ENCODE results near the gene KRTAP12-1.

- TF ChIP-seq ZNF121 (CRISPR knock-in tag; IDR thresholded peaks at IDR 0.05) = no peak
- no peak for TF ChIP-seq ZBTB21 (CRISPR knock-in tag; IDR thresholded peaks at IDR 0.05; ENCODE audit: borderline replicate concordance)
- no peak for TF ChIP-seq USF2 (CRISPR knock-in tag; IDR thresholded peaks at IDR 0.05)
- TF ChIP-seq ETV6 (CRISPR knock-in tag; IDR thresholded peaks at IDR 0.05) = no peak
- TF ChIP-seq RORB (CRISPR knock-in tag; IDR thresholded peaks at IDR 0.05) = no peak
- TF ChIP-seq SMAD3 (CRISPR knock-in tag; IDR thresholded peaks at IDR 0.05; ENCODE audit: borderline replicate concordance) = no peak
- no peak for TF ChIP-seq CTCF (IDR thresholded peaks at IDR 0.05)
- no peak for TF ChIP-seq CREB1 (CRISPR knock-in tag; IDR thresholded peaks at IDR 0.05)
- TF ChIP-seq FOXP4 (CRISPR knock-in tag; IDR thresholded peaks at IDR 0.05) = no peak
- TF ChIP-seq ZNF423 (CRISPR knock-in tag; IDR thresholded peaks at IDR 0.05) = no peak
- no peak for TF ChIP-seq IRF1 (CRISPR knock-in tag; IDR thresholded peaks at IDR 0.05)
- TF ChIP-seq E2F4 (CRISPR knock-in tag; IDR thresholded peaks at IDR 0.05; ENCODE audit: borderline replicate concordance, low read depth) = no peak
- no peak for TF ChIP-seq FOXK1 (CRISPR knock-in tag; IDR thresholded peaks at IDR 0.05)
- no peak for TF ChIP-seq NR1H2 (CRISPR knock-in tag; IDR thresholded peaks at IDR 0.05)
Measured at GRCh38 chr21:44639331-44639655, 42.7 kb downstream of the KRTAP12-1 start.
